HG03103 (cell line): ENCODE results near the gene TMEM134.
A peak's percentile ranks its signal among the peaks of the same experiment; 100 is the strongest.
"Not testable (repeated sequence)": the region's sequence is repeated elsewhere in the genome, so short reads cannot be mapped to it uniquely, and the experiment has no call there.

Experiments
- ATAC-seq: cut with Tn5 transposase; IDR thresholded peaks from one replicate; pipeline ENCODE4 v1.9.1; 2021; ENCODE audit warnings: low read depth; ENCODE audit not compliant: unreplicated experiment

Gene TMEM134

DNA sequence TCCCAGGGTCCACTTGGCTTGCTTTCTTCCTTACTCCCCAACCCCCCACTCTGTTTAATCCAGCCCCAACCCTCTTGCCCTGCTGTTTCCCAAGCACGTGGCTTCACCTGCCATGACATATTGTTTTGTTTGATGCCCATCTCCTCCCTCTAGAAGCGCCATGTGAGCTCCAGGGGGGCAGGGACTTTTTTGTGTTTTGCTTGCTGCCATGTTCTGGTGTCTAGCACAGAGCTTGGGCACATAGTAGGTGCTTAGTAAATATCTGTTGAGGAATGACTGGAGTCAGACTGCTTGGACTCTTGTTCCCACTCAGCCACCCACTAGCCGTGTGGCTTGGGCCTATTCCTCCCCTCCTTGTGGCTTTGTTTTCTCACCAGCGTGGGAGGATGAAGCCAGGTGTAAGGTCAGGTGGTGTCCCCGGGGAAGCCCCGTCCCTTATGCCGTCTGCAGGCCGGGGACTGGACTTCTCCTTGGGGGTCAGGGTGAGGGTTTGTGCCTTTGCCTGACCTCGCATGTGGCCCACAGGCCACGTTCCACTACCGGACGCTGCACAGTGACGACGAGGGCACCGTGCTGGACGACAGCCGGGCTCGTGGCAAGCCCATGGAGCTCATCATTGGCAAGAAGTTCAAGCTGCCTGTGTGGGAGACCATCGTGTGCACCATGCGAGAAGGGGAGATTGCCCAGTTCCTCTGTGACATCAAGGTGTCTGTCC is 17.6 kb upstream of the TMEM134 start:
- ATAC-seq, result no peak

- ATAC-seq, result not testable (repeated sequence)
Measured at GRCh38 chr11:67485873-67486361, 16.9 kb upstream of the TMEM134 start.

DNA sequence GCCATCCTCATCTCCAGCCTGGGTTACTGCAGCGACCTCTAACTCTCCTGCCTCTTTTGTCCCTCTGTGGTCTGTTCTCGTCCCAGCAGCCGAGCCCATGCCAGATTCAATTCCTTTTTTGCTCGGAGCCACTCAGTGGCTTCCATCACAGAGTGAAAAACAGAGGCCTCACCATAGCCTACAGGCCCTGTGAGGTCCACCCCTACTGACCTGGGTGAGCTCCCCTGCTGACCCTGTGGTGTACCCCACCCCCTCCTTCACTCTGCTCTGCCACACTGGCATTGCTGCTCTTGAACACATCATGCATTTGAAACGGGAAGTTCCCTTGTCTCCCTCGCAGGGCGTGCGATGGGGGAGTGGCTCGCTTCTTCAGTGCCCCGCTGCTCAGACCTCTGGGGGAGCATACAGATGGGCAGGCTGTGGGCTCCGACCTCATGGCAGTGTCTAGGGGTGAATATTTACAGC is 15.8 kb upstream of the TMEM134 start:
- ATAC-seq, result no peak

DNA sequence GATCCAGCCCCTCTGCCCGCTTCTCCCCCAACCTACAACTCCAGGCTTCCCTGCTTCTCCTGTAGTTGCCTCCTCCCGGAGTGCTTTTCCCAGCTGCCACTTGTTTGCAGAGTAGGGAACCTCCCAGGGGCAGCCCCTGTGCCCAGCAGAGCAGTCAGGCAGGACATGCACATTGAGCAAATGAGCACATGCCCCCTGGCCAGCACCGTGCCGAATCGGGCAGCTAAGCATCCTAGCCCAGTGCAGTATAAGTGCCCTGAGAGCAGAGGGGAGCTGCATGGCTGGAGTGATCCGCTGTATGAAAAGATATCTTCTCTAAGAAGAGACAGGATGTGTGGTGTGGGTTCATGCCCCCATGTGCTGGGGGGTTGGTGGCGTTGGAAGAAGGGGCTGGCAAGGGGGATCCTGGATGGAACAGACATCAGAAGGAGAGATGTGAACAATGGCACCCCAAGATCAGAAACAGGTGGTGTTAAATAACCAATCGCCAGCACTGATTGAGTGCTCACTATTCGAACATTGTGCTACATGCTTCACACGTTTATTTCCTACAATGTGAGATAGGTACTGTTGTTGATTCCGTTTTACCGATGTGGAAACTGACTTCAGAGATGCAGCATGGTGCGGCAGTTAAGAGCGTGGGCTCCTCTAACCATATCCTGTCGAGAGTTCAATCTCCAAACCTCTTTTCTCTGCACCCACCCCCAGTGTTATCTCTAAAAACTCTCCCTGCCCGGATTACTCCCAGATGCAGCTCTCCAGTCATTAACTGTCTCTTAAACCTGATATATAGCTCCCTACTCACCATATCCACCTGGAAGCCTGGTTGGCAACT is 15.0 kb upstream of the TMEM134 start:
- no peak for ATAC-seq

GRCh38 chr11:67482827-67483798 is 14.1 kb upstream of the TMEM134 start, which contains the start of gene AIP:
TSS of gene AIP (plus strand) at chr11:67483026. CDS start at chr11:67483159, 133 bp downstream.
- peak; percentile 48 for ATAC-seq

GRCh38 chr11:67482275-67482826 is 13.3 kb upstream of the TMEM134 start:
- no peak for ATAC-seq

- not testable (repeated sequence) for ATAC-seq
Measured at GRCh38 chr11:67477344-67478050, 8.4 kb upstream of the TMEM134 start.

DNA sequence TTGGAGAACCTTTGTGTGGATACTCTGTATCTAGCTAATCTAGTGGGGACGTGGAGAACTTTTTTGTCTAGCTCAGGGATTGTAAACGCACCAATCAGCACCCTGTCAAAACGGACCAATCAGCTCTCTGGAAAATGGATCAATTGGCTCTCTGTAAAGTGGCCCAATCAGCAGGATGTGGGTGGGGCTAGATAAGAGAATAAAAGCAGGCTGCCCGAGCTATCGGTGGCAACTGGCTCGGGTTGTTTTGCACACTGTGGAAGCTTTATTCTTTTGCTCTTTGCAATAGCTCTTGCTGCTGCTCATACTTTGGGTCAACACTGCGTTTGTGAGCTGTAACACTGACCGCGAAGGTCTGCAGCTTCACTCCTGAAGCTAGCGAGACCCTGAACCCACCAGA is 7.6 kb upstream of the TMEM134 start:
- not testable (repeated sequence) for ATAC-seq

- ATAC-seq, result no peak
Measured at GRCh38 chr11:67472882-67473281, 3.8 kb upstream of the TMEM134 start.

DNA sequence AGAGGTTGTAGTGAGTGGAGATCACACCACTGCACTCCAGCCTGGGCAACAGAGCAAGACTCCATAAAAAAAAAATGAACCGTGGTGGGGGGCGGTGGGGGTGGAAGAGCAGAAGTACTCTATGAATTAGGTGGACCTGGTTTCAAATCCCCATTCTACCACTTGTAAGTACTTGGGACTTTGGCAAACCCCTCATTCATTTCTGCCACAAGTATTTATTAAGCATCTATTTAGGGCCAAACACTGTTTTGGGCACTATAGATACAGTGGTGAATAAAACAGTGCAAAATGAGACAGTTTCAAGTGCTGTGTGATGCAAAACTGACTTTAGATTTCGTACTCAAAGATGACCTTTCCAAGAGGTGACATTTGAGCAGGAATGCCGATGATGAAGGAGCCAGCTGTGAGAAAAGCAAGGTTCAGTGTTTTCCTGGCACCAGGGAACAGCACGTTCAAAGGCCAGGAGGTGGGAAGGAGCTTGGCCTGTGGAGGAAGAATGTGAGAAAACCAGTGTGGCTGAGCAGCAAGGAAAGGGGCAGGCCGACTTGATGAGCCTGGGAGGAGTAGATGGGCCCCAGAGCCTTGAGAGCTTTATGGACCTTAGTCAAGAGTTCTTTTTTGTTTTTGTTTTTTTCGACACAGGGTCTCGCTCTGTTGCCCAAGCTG is 1.4 kb upstream of the TMEM134 start:
- ATAC-seq, result no peak

DNA sequence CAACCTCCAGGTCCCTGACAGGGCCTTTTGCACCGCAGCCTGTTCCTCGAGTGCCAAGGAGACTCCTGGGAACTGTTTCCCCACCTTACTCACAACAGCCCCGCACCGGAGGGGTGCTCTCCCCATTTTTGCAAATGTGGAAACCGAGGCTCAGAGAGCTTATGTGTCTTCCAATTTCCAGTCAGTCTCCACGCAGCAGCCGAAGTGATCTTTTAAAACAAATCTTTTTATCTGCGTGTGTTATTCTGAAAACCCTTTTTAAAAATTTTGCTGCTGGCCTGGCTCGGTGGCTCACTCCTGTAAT is 409 bp upstream of the TMEM134 start:
- ATAC-seq, result no peak

- ATAC-seq, result no peak
Measured at GRCh38 chr11:67468456-67468758, 644 bp downstream of the TMEM134 start.

- no peak for ATAC-seq
Measured at GRCh38 chr11:67468056-67468455, 995 bp downstream of the TMEM134 start.

- no peak for ATAC-seq
Measured at GRCh38 chr11:67466962-67467771, 1.9 kb downstream of the TMEM134 start.

- ATAC-seq, result no peak
Measured at GRCh38 chr11:67466367-67466766, 2.7 kb downstream of the TMEM134 start.

DNA sequence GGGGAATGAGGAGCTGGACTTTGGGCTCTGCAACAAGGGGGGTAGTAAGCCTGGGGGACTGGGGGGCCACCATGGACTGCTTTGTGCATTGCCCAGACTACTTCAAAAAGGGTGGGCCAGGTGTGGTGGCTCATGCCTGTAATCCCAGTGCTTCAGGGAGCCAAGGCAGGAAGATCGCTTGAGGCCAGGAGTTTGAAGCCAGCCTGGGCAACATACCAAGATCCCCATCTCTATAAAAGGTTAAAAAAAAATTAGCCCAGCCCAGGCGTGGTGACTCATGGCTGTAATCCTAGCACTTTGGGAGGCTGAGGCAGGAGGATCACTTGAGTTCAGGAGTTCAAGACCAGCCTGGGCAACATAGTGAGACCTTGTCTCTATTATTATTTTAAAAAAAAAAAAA is 3.5 kb downstream of the TMEM134 start:
- ATAC-seq, result not testable (repeated sequence)

GRCh38 chr11:67465189-67465510 is 3.9 kb downstream of the TMEM134 start:
- ATAC-seq, result no peak

- ATAC-seq, result peak; percentile 51
Measured at GRCh38 chr11:67464411-67465188, 4.5 kb downstream of the TMEM134 start.
